BJ (cell line): ENCODE data around the gene COL8A1. TPM values are rescaled to one million over a fixed set of nuclear protein-coding genes. Genes with fewer than 3 reads are reported as not detected.

Experiments used
- CTCF ChIA-PET: fragments of 350-600 bp; formaldehyde crosslinking; extraction: SDS; loops from one replicate; lab custom pipeline; 2021; ENCODE audit warnings: antibody characterized with exemption, inconsistent platforms; lab: Yijun Ruan, JAX
- POLR2A ChIA-PET: fragments of 300-600 bp; sonication (Branson Sonifier 250); formaldehyde crosslinking; extraction: SDS; loops from one replicate; lab custom pipeline; 2021; ENCODE audit warnings: antibody characterized with exemption; lab: Charles Lee
- DNase-seq: peaks from one replicate; pipeline ENCODE4 v3.0.0-alpha.2; 2011; ENCODE audit warnings: low read depth
- H3K27me3 ChIP-seq: 2 replicates; pipeline ENCODE4 v1.6.0; 2011; ENCODE audit warnings: low read length; ENCODE audit not compliant: control insufficient read depth, insufficient read depth
- H3K36me3 ChIP-seq: 2 replicates; pipeline ENCODE4 v1.5.1; 2011; ENCODE audit warnings: low read length; ENCODE audit not compliant: control insufficient read depth, insufficient read depth
- H3K4me3 ChIP-seq: 2 replicates; pipeline ENCODE4 v1.5.1; 2011; ENCODE audit warnings: low read depth, mild to moderate bottlenecking, control low read depth, low read length
- CTCF ChIP-seq: IDR thresholded peaks from 2 replicates; pipeline ENCODE4 v1.5.1; 2011; ENCODE audit warnings: low read depth, mild to moderate bottlenecking, control low read depth, inconsistent platforms, low read length, moderate library complexity; ENCODE audit not compliant: insufficient read depth
- polyA plus RNA-seq: library from polyadenylated mRNA; depleted of rRNA; stranded (reverse); fragments of >200 nt; gene quantifications from 2 replicates; pipeline ENCODE4 v1.2.3, GENCODE V29; 2011

COL8A1 gene
- polyA plus RNA-seq, 1 experiment: 186 TPM

- ChIA-PET POLR2A (no interaction called here), CTCF (interaction anchor here (0.6 to 1.7 kb wide), 3 partner anchors 59 to 691 kb away, joined by 3 to 4 read pairs (median 3); no protein-coding TSS in a partner anchor)
- H3K36me3 ChIP-seq: no peaks in the 10 kb centered on the region
- no peaks in the 10 kb centered on the region for H3K27me3 ChIP-seq
- DNase-seq: no peak
- no peak for TF ChIP-seq CTCF
- no peak overlapping the region for H3K4me3 ChIP-seq
Observed at GRCh38 chr3:99714575-99714974, 76.2 kb downstream of the COL8A1 start.

GRCh38 chr3:99716463-99716995, 78.1 kb downstream of the COL8A1 start:
- Histone ChIP-seq H3K36me3 (no peaks in the 10 kb centered on the region), H3K4me3 (no peak overlapping the region), H3K27me3 (no peaks in the 10 kb centered on the region)
- no peak for TF ChIP-seq CTCF
- DNase-seq: no peak
- ChIA-PET CTCF (no interaction called here), POLR2A (interaction anchor here (0.6 kb wide), 1 partner anchor 221 kb away, joined by 3 read pairs; no protein-coding TSS in a partner anchor)

DNA sequence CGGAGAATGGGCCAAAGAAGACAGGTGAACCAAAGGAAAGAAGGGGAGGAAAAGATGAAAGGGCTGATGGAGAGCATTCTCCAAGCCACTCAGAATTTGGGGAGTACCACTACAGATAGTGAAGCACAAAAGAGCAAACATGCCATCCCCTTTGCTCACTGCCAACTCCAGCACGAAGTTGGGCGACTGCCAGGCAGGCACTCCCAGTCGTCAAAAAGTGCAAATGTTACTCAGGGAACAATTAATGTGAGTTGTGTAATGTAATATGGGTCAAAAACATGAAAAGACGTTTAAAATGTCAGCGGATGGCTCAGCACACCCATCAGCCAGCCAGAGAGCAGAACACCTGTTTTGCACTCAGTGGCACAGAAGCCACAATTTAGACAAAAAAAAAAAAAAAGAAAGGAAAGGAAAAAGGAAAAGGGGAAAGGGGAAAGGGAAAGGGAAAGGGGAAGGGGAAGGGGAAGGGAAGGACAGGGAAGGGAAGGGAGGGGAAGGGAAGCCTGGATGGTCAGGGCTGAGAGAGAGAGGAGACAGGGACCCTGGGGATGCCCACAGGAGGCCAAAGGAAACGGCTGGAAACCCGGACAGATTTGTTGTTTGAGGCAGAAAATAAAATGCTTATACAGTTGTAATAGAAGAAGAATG, 82.7 kb downstream of the COL8A1 start:
- TF ChIP-seq CTCF: no peak
- Histone ChIP-seq H3K36me3 (no peaks in the 10 kb centered on the region), H3K27me3 (no peaks in the 10 kb centered on the region), H3K4me3 (no peak overlapping the region)
- no peak for DNase-seq
- POLR2A ChIA-PET: no interaction called here
- CTCF ChIA-PET: no interaction called here

- CTCF ChIA-PET: no interaction called here
- no peaks in the 10 kb centered on the region for H3K36me3 ChIP-seq
- POLR2A ChIA-PET: no interaction called here
- H3K4me3 ChIP-seq: no peak overlapping the region
- DNase-seq: no peak
- TF ChIP-seq CTCF: no peak
- no peaks in the 10 kb centered on the region for H3K27me3 ChIP-seq
Observed at GRCh38 chr3:99721633-99722007, 83.2 kb downstream of the COL8A1 start.

DNA sequence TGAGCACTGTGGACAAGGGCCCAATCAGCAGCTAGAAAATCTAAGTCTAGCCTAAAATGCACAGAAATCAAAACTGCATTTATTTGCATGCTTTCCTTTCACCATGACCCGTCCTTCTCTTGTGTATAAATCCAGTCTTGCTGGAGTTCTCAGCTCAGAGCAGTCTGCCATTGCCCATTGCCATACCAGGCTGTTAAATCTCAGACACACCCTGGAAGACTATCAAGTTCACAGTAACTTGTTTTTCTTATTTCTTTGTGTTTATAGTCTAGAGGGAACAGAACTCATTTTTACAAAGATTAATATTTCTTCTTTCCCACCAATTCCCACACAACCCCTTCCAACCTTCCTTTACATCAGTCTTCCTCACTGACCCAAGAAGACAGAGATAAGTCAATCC, 85.9 kb downstream of the COL8A1 start:
- POLR2A ChIA-PET: no interaction called here
- DNase-seq: no peak
- no peak for TF ChIP-seq CTCF
- H3K27me3 ChIP-seq: no peaks in the 10 kb centered on the region
- CTCF ChIA-PET: no interaction called here
- H3K36me3 ChIP-seq: no peaks in the 10 kb centered on the region
- no peak overlapping the region for H3K4me3 ChIP-seq
